GM18858 (cell line): ENCODE results near the gene ANO4.
"Not testable (repeated sequence)": the region's sequence is repeated elsewhere in the genome, so short reads cannot be mapped to it uniquely, and the experiment has no call there.

Source experiments
- ATAC-seq: cut with Tn5 transposase; IDR thresholded peaks from one replicate; pipeline ENCODE4 v1.9.1; 2021; ENCODE audit not compliant: unreplicated experiment

Gene ANO4

GRCh38 chr12:100868487-100868886 lies 73.9 kb downstream of the ANO4 start:
- no peak for ATAC-seq

- no peak for ATAC-seq
These were observed 76.7 kb downstream of the ANO4 start for GRCh38 chr12:100871195-100871734.

- no peak for ATAC-seq
These were observed 80.6 kb downstream of the ANO4 start for GRCh38 chr12:100875156-100875555.

GRCh38 chr12:100875771-100876170 lies 81.2 kb downstream of the ANO4 start:
- ATAC-seq = no peak

GRCh38 chr12:100877776-100878175 lies 83.2 kb downstream of the ANO4 start:
- no peak for ATAC-seq

GRCh38 chr12:100895192-100895591 lies 100.6 kb downstream of the ANO4 start:
- no peak for ATAC-seq

- ATAC-seq = no peak
These were observed 101.6 kb downstream of the ANO4 start for GRCh38 chr12:100896192-100896591.

GRCh38 chr12:100897240-100897639 lies 102.7 kb downstream of the ANO4 start:
- ATAC-seq = no peak

GRCh38 chr12:100899301-100899700 lies 104.7 kb downstream of the ANO4 start:
- no peak for ATAC-seq

GRCh38 chr12:100900808-100901207 lies 106.2 kb downstream of the ANO4 start:
- ATAC-seq = no peak

- no peak for ATAC-seq
These were observed 106.7 kb downstream of the ANO4 start for GRCh38 chr12:100901266-100901665.

GRCh38 chr12:100904270-100904669 lies 109.7 kb downstream of the ANO4 start:
- ATAC-seq = no peak

GRCh38 chr12:100908501-100908900 lies 113.9 kb downstream of the ANO4 start:
- ATAC-seq = no peak

- no peak for ATAC-seq
These were observed 119.5 kb downstream of the ANO4 start for GRCh38 chr12:100913872-100914592.

GRCh38 chr12:100919116-100919515 lies 124.5 kb downstream of the ANO4 start:
- ATAC-seq = no peak

GRCh38 chr12:100920493-100920892 lies 125.9 kb downstream of the ANO4 start:
- ATAC-seq = no peak

- ATAC-seq = no peak
These were observed 132.2 kb downstream of the ANO4 start for GRCh38 chr12:100926669-100927248.

- ATAC-seq = no peak
These were observed 133.2 kb downstream of the ANO4 start for GRCh38 chr12:100927826-100928225.

GRCh38 chr12:100932571-100932970 lies 138.0 kb downstream of the ANO4 start:
- no peak for ATAC-seq

- not testable (repeated sequence) for ATAC-seq
These were observed 139.0 kb downstream of the ANO4 start for GRCh38 chr12:100933531-100933930.

- ATAC-seq = no peak
These were observed 141.4 kb downstream of the ANO4 start for GRCh38 chr12:100935929-100936328.

GRCh38 chr12:100936661-100937060 lies 142.1 kb downstream of the ANO4 start:
- ATAC-seq = no peak

- ATAC-seq = no peak
These were observed 145.9 kb downstream of the ANO4 start for GRCh38 chr12:100940503-100940902.
